ENCODE measurements around the gene TENM4.

DNA sequence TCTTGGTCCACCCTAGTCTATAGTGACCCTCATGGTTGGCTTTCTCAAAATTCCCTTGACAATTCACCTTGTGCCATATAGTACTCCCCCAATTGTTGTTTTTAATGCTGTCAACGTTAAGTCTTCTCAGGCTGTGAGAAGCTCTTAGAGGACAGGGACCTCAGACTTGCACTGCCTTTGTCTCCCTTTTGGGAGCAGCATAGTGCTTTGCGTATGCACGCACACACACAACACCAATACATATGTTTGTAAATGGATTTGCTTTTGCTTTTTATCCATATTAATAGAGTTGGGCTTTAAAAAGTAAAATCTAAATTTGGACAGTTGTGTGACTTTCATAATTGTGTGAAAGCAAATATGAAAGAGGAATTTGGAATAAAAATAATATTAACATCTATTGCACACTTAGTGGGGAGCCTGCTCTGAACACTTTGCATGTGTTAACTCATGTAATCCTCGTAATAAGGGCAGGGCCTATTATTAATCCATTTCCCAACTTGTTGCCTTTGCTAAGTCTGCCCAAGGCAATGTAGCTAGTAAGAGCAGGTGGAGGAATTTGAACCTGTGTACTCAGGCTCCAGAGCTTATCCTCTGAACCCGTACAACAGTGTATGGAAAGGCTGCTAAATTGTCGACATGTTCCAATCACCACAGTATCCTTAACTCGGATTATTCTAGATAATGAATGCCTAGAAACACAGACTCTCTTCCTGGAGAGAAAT lies 608.4 kb downstream of the TENM4 start:
- TF ChIP-seq, protein P1, sequence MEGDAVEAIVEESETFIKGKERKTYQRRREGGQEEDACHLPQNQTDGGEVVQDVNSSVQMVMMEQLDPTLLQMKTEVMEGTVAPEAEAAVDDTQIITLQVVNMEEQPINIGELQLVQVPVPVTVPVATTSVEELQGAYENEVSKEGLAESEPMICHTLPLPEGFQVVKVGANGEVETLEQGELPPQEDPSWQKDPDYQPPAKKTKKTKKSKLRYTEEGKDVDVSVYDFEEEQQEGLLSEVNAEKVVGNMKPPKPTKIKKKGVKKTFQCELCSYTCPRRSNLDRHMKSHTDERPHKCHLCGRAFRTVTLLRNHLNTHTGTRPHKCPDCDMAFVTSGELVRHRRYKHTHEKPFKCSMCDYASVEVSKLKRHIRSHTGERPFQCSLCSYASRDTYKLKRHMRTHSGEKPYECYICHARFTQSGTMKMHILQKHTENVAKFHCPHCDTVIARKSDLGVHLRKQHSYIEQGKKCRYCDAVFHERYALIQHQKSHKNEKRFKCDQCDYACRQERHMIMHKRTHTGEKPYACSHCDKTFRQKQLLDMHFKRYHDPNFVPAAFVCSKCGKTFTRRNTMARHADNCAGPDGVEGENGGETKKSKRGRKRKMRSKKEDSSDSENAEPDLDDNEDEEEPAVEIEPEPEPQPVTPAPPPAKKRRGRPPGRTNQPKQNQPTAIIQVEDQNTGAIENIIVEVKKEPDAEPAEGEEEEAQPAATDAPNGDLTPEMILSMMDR (conservative IDR thresholded peaks at IDR 0.05; ENCODE audit: low read length) = no peak
- TF ChIP-seq EZH2phosphoT487 (IDR thresholded peaks at IDR 0.05; ENCODE audit: borderline replicate concordance, low read depth, low read length) = no peak
